NCI-H748 (cell line): Measurements from ENCODE around the gene PPM1N.
A peak's percentile ranks its signal among the peaks of the same experiment; 100 is the strongest.

Source experiments
- DNase-seq: peaks from one replicate; lab custom pipeline; 2025; ENCODE audit not compliant: unreplicated experiment; lab: John Stamatoyannopoulos, UW

Gene PPM1N

GRCh38 chr19:45469945-45470761 is 28.1 kb upstream of the PPM1N start:
- DNase-seq: no peak

GRCh38 chr19:45470762-45471081 is 27.5 kb upstream of the PPM1N start:
- no peak for DNase-seq

DNA sequence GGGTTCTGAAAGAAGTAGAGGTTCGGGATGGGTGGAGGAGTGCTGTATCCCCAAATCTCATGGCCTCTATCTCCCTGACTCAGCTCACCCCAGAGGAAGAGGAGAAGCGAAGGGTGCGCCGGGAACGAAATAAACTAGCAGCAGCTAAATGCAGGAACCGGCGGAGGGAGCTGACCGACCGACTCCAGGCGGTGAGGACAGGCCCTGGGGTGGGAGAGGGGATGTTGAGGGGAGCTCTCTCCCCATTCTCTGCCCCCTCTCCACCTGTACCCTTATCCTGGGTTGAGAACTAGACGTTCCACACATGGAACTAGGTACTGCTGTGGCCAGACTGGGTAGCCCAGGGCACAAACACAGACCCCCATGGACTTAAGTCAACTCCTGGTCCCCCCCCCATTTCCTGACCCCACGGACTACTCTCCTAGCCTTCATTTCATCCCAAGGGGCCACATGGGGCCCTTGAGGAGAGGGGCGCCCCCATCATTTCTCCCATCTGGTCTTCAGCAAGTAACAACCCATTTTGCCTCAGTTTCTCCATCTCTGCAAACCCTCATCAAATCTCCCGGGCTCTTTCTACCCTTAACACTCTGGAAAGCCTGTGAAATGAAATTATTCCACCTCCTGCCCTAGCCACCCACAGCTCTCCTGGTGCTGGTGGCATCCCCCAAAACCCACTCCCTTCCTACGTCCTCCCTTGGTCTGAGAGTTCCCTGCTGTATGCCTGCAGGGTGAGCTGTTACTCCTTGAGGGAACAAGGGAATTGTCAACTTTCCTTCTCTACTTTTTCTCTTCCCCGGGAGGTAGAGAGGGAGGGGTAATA is 26.9 kb upstream of the PPM1N start:
- DNase-seq: no peak

- DNase-seq: no peak
These were observed 26.2 kb upstream of the PPM1N start for GRCh38 chr19:45471931-45472562.

DNA sequence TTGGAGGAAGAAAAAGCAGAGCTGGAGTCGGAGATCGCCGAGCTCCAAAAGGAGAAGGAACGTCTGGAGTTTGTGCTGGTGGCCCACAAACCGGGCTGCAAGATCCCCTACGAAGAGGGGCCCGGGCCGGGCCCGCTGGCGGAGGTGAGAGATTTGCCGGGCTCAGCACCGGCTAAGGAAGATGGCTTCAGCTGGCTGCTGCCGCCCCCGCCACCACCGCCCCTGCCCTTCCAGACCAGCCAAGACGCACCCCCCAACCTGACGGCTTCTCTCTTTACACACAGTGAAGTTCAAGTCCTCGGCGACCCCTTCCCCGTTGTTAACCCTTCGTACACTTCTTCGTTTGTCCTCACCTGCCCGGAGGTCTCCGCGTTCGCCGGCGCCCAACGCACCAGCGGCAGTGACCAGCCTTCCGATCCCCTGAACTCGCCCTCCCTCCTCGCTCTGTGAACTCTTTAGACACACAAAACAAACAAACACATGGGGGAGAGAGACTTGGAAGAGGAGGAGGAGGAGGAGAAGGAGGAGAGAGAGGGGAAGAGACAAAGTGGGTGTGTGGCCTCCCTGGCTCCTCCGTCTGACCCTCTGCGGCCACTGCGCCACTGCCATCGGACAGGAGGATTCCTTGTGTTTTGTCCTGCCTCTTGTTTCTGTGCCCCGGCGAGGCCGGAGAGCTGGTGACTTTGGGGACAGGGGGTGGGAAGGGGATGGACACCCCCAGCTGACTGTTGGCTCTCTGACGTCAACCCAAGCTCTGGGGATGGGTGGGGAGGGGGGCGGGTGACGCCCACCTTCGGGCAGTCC is 25.5 kb upstream of the PPM1N start:
- no peak for DNase-seq

DNA sequence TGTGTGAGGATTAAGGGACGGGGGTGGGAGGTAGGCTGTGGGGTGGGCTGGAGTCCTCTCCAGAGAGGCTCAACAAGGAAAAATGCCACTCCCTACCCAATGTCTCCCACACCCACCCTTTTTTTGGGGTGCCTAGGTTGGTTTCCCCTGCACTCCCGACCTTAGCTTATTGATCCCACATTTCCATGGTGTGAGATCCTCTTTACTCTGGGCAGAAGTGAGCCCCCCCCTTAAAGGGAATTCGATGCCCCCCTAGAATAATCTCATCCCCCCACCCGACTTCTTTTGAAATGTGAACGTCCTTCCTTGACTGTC is 24.9 kb upstream of the PPM1N start:
- DNase-seq: no peak

DNA sequence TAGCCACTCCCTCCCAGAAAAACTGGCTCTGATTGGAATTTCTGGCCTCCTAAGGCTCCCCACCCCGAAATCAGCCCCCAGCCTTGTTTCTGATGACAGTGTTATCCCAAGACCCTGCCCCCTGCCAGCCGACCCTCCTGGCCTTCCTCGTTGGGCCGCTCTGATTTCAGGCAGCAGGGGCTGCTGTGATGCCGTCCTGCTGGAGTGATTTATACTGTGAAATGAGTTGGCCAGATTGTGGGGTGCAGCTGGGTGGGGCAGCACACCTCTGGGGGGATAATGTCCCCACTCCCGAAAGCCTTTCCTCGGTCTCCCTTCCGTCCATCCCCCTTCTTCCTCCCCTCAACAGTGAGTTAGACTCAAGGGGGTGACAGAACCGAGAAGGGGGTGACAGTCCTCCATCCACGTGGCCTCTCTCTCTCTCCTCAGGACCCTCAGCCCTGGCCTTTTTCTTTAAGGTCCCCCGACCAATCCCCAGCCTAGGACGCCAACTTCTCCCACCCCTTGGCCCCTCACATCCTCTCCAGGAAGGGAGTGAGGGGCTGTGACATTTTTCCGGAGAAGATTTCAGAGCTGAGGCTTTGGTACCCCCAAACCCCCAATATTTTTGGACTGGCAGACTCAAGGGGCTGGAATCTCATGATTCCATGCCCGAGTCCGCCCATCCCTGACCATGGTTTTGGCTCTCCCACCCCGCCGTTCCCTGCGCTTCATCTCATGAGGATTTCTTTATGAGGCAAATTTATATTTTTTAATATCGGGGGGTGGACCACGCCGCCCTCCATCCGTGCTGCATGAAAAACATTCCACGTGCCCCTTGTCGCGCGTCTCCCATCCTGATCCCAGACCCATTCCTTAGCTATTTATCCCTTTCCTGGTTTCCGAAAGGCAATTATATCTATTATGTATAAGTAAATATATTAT is 24.3 kb upstream of the PPM1N start:
- no peak for DNase-seq

DNA sequence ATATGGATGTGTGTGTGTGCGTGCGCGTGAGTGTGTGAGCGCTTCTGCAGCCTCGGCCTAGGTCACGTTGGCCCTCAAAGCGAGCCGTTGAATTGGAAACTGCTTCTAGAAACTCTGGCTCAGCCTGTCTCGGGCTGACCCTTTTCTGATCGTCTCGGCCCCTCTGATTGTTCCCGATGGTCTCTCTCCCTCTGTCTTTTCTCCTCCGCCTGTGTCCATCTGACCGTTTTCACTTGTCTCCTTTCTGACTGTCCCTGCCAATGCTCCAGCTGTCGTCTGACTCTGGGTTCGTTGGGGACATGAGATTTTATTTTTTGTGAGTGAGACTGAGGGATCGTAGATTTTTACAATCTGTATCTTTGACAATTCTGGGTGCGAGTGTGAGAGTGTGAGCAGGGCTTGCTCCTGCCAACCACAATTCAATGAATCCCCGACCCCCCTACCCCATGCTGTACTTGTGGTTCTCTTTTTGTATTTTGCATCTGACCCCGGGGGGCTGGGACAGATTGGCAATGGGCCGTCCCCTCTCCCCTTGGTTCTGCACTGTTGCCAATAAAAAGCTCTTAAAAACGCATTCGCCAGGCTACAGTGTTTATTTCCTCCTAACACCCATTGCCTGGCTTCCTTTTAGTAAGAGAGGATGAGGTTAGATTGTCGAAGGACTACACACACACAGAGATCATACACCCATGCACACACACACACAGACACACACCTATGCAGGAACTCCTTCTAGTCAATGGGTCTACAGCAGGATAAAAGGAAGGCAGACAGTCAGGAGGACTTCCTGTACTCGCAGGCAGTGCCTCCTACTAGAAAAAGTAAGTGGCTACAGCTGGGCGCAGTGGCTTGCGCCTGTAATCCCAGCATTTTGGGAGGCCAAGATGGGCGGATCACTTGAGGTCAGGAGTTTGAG is 23.4 kb upstream of the PPM1N start:
- no peak for DNase-seq

DNA sequence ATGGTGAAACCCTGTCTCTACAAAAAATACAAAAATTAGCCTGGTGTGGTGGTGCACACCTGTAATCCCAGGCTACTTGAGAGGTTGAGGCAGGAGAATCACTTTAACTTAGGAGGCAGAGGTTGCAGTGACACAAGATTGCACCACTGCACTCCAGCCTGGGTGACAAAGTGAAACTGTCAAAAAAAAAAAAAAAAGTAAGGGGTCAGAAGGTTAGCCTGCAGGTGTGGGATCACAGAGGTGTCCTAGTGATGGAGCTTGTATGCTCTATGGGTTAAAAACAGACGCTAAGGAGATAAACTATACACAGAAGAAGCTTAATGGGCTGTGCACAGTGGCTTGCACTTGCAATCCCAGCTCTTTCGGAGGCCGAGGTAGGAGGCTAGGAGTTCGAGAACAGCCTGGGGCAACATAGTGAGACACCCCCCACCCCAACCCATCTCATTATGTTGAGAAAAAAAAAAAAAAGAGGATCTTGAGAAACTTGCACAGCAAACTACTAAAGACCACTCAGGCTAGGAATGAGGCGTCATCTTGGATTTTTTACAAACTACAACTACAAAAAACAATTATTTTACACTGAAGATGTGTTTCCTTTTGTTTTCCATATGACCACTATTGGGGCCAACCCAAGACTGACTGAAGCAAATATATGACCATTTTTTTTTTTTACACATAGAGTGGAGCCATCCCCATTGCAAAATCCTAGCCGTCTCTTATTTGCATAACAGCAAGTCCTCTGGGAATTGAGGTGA is 22.5 kb upstream of the PPM1N start:
- DNase-seq: no peak

DNA sequence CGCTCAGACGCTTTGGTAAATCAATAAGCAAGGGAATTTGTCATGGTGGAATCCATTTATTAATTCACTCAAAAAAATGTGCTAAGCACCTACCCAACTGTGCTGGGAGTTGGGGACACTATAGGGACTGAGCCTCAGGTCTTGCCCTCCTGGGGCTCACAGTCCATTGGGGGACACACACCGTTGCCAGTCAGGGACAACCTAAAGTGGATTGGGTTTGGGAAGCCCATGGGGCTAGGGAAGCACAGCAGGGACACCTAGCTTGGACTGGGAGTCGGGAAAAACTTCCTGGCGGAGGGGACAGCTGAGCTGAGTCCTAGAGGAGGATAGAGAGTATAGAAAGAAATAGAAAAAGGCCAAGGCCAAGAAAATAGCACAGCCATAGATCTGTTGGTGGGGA is 21.9 kb upstream of the PPM1N start:
- no peak for DNase-seq

- no peak for DNase-seq
These were observed 21.1 kb upstream of the PPM1N start for GRCh38 chr19:45477186-45477585.

DNA sequence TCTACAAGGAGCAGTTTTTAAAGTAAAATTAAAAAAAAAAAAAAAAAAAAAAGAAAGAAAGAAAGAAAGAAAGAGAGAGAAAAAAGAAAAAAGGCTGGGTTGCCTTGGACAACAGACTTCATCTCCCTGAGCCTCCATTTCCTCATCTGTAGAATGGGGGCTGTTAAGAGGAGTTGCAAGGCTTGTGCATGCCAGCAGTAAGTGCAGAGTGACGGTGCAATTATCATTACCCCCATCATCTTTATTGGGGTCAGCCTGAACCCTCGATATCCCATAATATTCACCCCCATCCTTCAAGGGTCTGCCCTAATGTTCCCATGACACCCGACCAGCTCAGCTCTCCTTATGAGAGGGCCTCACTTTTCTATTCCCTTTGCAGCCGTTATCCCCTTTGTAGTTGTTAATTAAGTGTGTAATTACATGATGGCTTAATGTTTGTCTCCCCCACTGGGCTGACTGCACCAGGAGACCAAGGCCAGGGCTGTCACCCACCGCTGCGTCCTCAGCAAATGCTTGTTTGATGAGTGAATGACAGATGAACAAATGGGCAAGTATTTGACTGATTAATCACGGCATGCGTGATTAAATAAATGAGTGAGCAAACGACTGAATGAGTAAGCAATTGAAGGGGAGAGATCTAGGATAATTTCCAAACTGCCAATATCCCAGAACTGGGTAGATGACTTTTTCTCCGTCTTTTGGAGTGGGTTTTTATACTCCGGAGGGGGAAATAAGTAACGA is 20.4 kb upstream of the PPM1N start:
- peak; percentile 88 for DNase-seq

DNA sequence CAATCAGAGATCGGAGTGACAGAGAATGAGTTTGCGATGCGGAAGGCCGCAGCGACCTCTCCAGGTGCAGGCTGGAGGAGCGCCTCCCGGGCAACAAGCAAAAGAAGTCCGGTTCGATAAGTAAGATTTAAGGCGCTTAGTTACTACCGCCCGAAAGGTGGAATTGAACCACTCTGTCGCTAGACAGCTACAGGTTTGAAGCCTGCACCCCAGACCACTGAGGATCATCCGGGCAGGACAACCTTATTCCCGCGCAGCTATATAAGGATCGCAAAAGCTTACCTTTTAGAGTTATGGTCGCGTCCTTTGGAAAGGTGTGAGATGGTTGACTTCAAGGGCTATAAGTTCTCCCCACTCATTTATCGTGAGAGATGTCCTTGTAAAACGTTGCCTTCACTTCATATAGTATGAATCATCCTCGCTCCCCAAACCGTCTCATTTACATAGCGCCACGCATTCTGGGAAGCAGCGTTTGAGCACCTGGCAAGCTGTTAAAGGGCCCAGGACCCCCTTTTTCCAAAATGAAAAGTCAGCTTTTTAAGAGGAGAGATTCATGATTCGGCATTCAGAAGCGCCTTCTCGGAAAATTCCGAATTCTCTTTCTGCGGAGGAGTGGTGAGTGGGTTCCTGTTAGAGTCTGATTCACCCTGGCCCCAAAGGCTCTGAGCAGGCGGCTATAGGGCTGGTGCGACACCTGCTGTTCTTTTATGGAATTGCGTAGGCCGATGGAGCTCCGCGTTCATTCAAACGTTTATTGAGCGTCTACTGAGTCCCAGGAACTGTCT is 19.6 kb upstream of the PPM1N start:
- DNase-seq: peak; percentile 97

GRCh38 chr19:45483033-45483432 is 15.2 kb upstream of the PPM1N start:
- no peak for DNase-seq

DNA sequence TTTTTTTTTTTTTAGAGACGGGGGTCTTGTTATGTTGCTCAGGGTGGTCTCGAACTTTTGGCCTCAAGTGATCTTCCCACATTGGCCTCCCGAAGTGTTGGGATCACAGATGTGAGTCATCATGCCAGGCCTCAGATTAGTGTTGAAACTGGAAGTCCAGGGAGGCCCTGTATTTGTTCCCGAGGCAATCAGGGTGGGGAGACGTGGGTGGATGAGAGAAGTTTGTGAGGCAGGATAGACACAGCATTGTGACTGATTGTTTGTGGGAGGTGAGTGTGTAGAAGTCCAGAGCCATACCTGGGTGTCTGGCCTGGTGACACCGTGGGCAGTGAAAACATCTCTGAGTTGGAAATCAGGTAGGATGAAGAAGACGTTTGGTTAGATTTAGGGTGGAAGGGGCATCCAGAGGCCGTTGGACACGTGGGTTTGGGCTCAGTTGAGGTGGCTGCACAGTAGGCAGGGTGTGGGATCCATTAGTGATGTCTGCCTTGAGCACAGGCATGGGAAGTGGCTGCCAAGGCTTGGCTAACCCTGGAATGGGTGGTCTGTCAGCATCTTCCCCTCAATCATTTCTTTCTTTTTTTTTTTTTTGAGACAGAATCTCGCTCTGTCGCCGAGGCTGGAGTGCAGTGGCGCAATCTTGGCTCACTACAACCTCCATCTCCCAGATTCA is 13.8 kb upstream of the PPM1N start:
- no peak for DNase-seq

- DNase-seq: peak; percentile 98
These were observed 12.8 kb upstream of the PPM1N start for GRCh38 chr19:45485305-45486077.
